DND-41 (cell line): ENCODE results near the gene STH.

ENCODE experiments used
- CTCF ChIP-seq: IDR thresholded peaks from 2 replicates; pipeline ENCODE4 v1.5.1; 2012; ENCODE audit warnings: borderline replicate concordance, low read length, moderate library complexity, mild to moderate bottlenecking; ENCODE audit not compliant: poor library complexity, severe bottlenecking; ENCODE audit errors: extremely low read depth
- EZH2 ChIP-seq: IDR thresholded peaks from 3 replicates; pipeline ENCODE4 v1.6.1; 2012; ENCODE audit warnings: borderline replicate concordance, low read depth, mild to moderate bottlenecking, moderate library complexity, low read length, inconsistent platforms; ENCODE audit not compliant: severe bottlenecking

GRCh38 chr17:46047856-46048255, 48.8 kb downstream of the STH start:
- TF ChIP-seq CTCF (no peak), EZH2 (no peak)
